ENCODE results near the gene RNF14. TPM values are rescaled to one million over a fixed set of nuclear protein-coding genes. Genes with fewer than 3 reads are reported as not detected.

The RNF14 gene
- total and polyA plus RNA-seq, 2 experiments from 2014 or later: 48.2 to 53.0 TPM

GRCh38 chr5:141929398-141930058 is 39.4 kb upstream of the RNF14 start:
- H3K9me2 ChIP-seq (replicated peaks; ENCODE audit: insufficient read depth): no peaks in the 10 kb centered on the region
- no peaks in the 10 kb centered on the region for H3K9me3 ChIP-seq (ENCODE audit: low read depth)
- no peak for DNase-seq (ENCODE audit: low spot score)
- no peak overlapping the region for H3K27ac ChIP-seq
- TF ChIP-seq CTCF (IDR thresholded peaks at IDR 0.05; ENCODE audit: poor library complexity) (no peak), EZH2phosphoT487 (IDR thresholded peaks at IDR 0.05; ENCODE audit: low read depth, severe bottlenecking, unreplicated experiment) (no peak), EZH2 (IDR thresholded peaks at IDR 0.05; ENCODE audit: borderline replicate concordance) (no peak)
- H3K4me2 ChIP-seq: no peak overlapping the region
- H3K27me3 ChIP-seq: no peaks in the 10 kb centered on the region
- H3K4me1 ChIP-seq (ENCODE audit: insufficient read depth): peaks cover 2% of the 10 kb centered on the region
- H4K20me1 ChIP-seq (ENCODE audit: insufficient read depth, poor library complexity, severe bottlenecking): no peaks in the 10 kb centered on the region
- H3K36me3 ChIP-seq (replicated peaks; ENCODE audit: insufficient read depth, low read depth): no peaks in the 10 kb centered on the region
- H3K79me2 ChIP-seq: peaks cover 14% of the 10 kb centered on the region
- 96% methylated on average over 19 of the region's 19 CpGs for WGBS (ENCODE audit: low lambda C conversion rate, missing lambda C conversion rate)
- no peak overlapping the region for H2AFZ ChIP-seq
- no peak overlapping the region for H3K4me3 ChIP-seq

GRCh38 chr5:141931694-141932093 is 37.2 kb upstream of the RNF14 start:
- TF ChIP-seq CTCF (IDR thresholded peaks at IDR 0.05; ENCODE audit: poor library complexity): no peak
- TF ChIP-seq EZH2phosphoT487 (IDR thresholded peaks at IDR 0.05; ENCODE audit: low read depth, severe bottlenecking, unreplicated experiment): no peak
- TF ChIP-seq EZH2 (IDR thresholded peaks at IDR 0.05; ENCODE audit: borderline replicate concordance): no peak
- no peaks in the 10 kb centered on the region for H3K79me2 ChIP-seq
- no peaks in the 10 kb centered on the region for H3K36me3 ChIP-seq (replicated peaks; ENCODE audit: insufficient read depth, low read depth)
- no peak overlapping the region for H3K4me3 ChIP-seq
- H2AFZ ChIP-seq: no peak overlapping the region
- H3K27ac ChIP-seq: no peak overlapping the region
- DNase-seq (ENCODE audit: low spot score): no peak
- no peaks in the 10 kb centered on the region for H3K9me2 ChIP-seq (replicated peaks; ENCODE audit: insufficient read depth)
- WGBS (ENCODE audit: low lambda C conversion rate, missing lambda C conversion rate): 99% methylated on average over 5 of the region's 5 CpGs
- H3K4me2 ChIP-seq: no peak overlapping the region
- H3K4me1 ChIP-seq (ENCODE audit: insufficient read depth): no peaks in the 10 kb centered on the region
- H3K9me3 ChIP-seq (ENCODE audit: low read depth): no peaks in the 10 kb centered on the region
- no peaks in the 10 kb centered on the region for H4K20me1 ChIP-seq (ENCODE audit: insufficient read depth, poor library complexity, severe bottlenecking)
- no peaks in the 10 kb centered on the region for H3K27me3 ChIP-seq

- Histone ChIP-seq H3K27ac (no peak overlapping the region), H3K79me2 (no peaks in the 10 kb centered on the region), H3K4me2 (no peak overlapping the region), H3K27me3 (no peaks in the 10 kb centered on the region), H3K36me3 (replicated peaks; ENCODE audit: insufficient read depth, low read depth) (no peaks in the 10 kb centered on the region), H4K20me1 (ENCODE audit: insufficient read depth, poor library complexity, severe bottlenecking) (no peaks in the 10 kb centered on the region), H3K9me2 (replicated peaks; ENCODE audit: insufficient read depth) (no peaks in the 10 kb centered on the region), H3K9me3 (ENCODE audit: low read depth) (no peaks in the 10 kb centered on the region), H3K4me1 (ENCODE audit: insufficient read depth) (no peaks in the 10 kb centered on the region), H3K4me3 (no peak overlapping the region), H2AFZ (no peak overlapping the region)
- TF ChIP-seq EZH2phosphoT487 (IDR thresholded peaks at IDR 0.05; ENCODE audit: low read depth, severe bottlenecking, unreplicated experiment): no peak
- no peak for TF ChIP-seq EZH2 (IDR thresholded peaks at IDR 0.05; ENCODE audit: borderline replicate concordance)
- no peak for TF ChIP-seq CTCF (IDR thresholded peaks at IDR 0.05; ENCODE audit: poor library complexity)
- DNase-seq (ENCODE audit: low spot score): no peak
- WGBS (ENCODE audit: low lambda C conversion rate, missing lambda C conversion rate): over 99% methylated on average over 7 of the region's 7 CpGs
Measured at GRCh38 chr5:141933151-141933550, 35.8 kb upstream of the RNF14 start.

Measured in hepatocyte (in vitro differentiated cells).